Right atrium auricular region (tissue), 2 donors: ENCODE data around the gene IL9. TPM values are rescaled to one million over a fixed set of nuclear protein-coding genes. Genes with fewer than 3 reads are reported as not detected.

ENCODE experiments used
- DNase-seq: peaks from one replicate; pipeline ENCODE4 v3.0.0-alpha.2; 2019; ENCODE audit warnings: low spot score
- H3K27ac ChIP-seq, 2 donors: fragments of 200-600 bp; sonication (generic); 1 replicate in 1 of 2; 2 replicates in 1 of 2; pipeline ENCODE4 v1.5.1; 2016 to 2019
- H3K27me3 ChIP-seq, 2 donors: fragments of 200-600 bp; sonication (generic); one replicate each; pipeline versions ENCODE4 v1.5.1 to v1.6.0; 2017 to 2019
- H3K36me3 ChIP-seq: fragments of 200-600 bp; sonication (generic); one replicate; pipeline ENCODE4 v1.5.1; 2016
- H3K4me1 ChIP-seq, 2 donors: fragments of 200-600 bp; sonication (generic); one replicate each; pipeline versions ENCODE4 v1.5.1 to v1.6.0; 2017 to 2019
- H3K4me3 ChIP-seq, 2 donors: fragments of 200-600 bp; sonication (generic); 1 replicate in 1 of 2; 2 replicates in 1 of 2; pipeline ENCODE4 v1.5.1; 2017 to 2019; ENCODE audit warnings: mild to moderate bottlenecking in 1 of 2, moderate library complexity in 1 of 2
- H3K9me3 ChIP-seq, 2 donors: fragments of 200-600 bp; sonication (generic); one replicate each; pipeline ENCODE4 v1.5.1; 2019
- CTCF ChIP-seq, 2 donors: fragments of 200-600 bp; sonication (generic); IDR thresholded peaks; one replicate each; pipeline ENCODE4 v1.5.1; 2019; ENCODE audit warnings: antibody characterized with exemption in 2 of 2
- total RNA-seq, 2 donors: library from RNA; depleted of rRNA; stranded (reverse); fragments of >200 nt; gene quantifications; one replicate each; pipeline ENCODE4 v1.1.0, GENCODE V29; 2016

The IL9 gene
- total RNA-seq, 2 donors from 2014 or later = not detected

- Histone ChIP-seq H3K36me3 (no peaks in the 10 kb centered on the region), H3K9me3 (no peaks in the 10 kb centered on the region), H3K27me3 (no peaks in the 10 kb centered on the region), H3K4me1 (no peaks in the 10 kb centered on the region), H3K27ac (no peak overlapping the region), H3K4me3 (no peak overlapping the region)
- DNase-seq = no peak
- no peak for TF ChIP-seq CTCF (IDR thresholded peaks at IDR 0.05)
Observed at GRCh38 chr5:135901633-135902032, 6.0 kb upstream of the IL9 start.

- no peaks in the 10 kb centered on the region for H3K36me3 ChIP-seq
- no peak for TF ChIP-seq CTCF (IDR thresholded peaks at IDR 0.05)
- H3K27ac ChIP-seq = no peak overlapping the region
- DNase-seq = no peak
- no peaks in the 10 kb centered on the region for H3K4me1 ChIP-seq
- H3K27me3 ChIP-seq = no peaks in the 10 kb centered on the region
- H3K4me3 ChIP-seq = no peak overlapping the region
- H3K9me3 ChIP-seq = no peaks in the 10 kb centered on the region
Observed at GRCh38 chr5:135900276-135900675, 4.6 kb upstream of the IL9 start.

- DNase-seq = no peak
- TF ChIP-seq CTCF (IDR thresholded peaks at IDR 0.05) = no peak
- H3K27me3 ChIP-seq = no peaks in the 10 kb centered on the region
Observed at GRCh38 chr5:135898651-135899050, 3.0 kb upstream of the IL9 start.

GRCh38 chr5:135894789-135895188 lies 852 bp downstream of the IL9 start:
- DNase-seq = no peak

More at GRCh38 chr5:135898651-135899050, 3.0 kb upstream of the IL9 start:
- H3K4me3 ChIP-seq = no peak overlapping the region
- H3K9me3 ChIP-seq = no peaks in the 10 kb centered on the region
- H3K4me1 ChIP-seq = no peaks in the 10 kb centered on the region
- H3K27ac ChIP-seq = no peak overlapping the region
- no peaks in the 10 kb centered on the region for H3K36me3 ChIP-seq

GRCh38 chr5:135894276-135894675 lies 1.4 kb downstream of the IL9 start:
- Histone ChIP-seq H3K4me3 (no peak overlapping the region), H3K4me1 (peaks cover 0 to 10% of the 10 kb centered on the region in 2 donors), H3K27me3 (no peaks in the 10 kb centered on the region), H3K9me3 (no peaks in the 10 kb centered on the region), H3K36me3 (no peaks in the 10 kb centered on the region), H3K27ac (no peak overlapping the region)
- no peak for TF ChIP-seq CTCF (IDR thresholded peaks at IDR 0.05)
- peak; percentile 30 for DNase-seq

More at GRCh38 chr5:135894789-135895188, 852 bp downstream of the IL9 start:
- Histone ChIP-seq H3K27ac (no peak overlapping the region), H3K4me1 (peaks cover 0 to 10% of the 10 kb centered on the region in 2 donors), H3K36me3 (no peaks in the 10 kb centered on the region), H3K27me3 (no peaks in the 10 kb centered on the region), H3K4me3 (no peak overlapping the region), H3K9me3 (no peaks in the 10 kb centered on the region)
- no peak for TF ChIP-seq CTCF (IDR thresholded peaks at IDR 0.05)

GRCh38 chr5:135891791-135892190 lies 3.9 kb downstream of the IL9 start:
- Histone ChIP-seq H3K27me3 (no peaks in the 10 kb centered on the region), H3K4me1 (peaks cover 0 to 14% of the 10 kb centered on the region in 2 donors), H3K27ac (no peak overlapping the region), H3K4me3 (no peak overlapping the region), H3K36me3 (no peaks in the 10 kb centered on the region), H3K9me3 (no peaks in the 10 kb centered on the region)
- no peak for DNase-seq
- TF ChIP-seq CTCF (IDR thresholded peaks at IDR 0.05) = no peak
